Upper lobe of left lung (tissue), 6 donors: ENCODE results near the gene GK. TPM values are rescaled to one million over a fixed set of nuclear protein-coding genes. Genes with fewer than 3 reads are reported as not detected.
"Not testable (repeated sequence)": the region's sequence is repeated elsewhere in the genome, so short reads cannot be mapped to it uniquely, and the experiment has no call there.

Source experiments
- ATAC-seq, 2 donors: fragments of 200-7000 bp; cut with Tn5 transposase; one replicate each; pipeline ENCODE4 v1.9.1; 2022; ENCODE audit warnings: mild to moderate bottlenecking in 2 of 2, moderate library complexity in 2 of 2; ENCODE audit not compliant: low FRiP score in 2 of 2
- DNase-seq, 2 donors: peaks; one replicate each; pipeline ENCODE4 v3.0.0-alpha.2; 2019 to 2020
- H3K27ac ChIP-seq, 4 donors: fragments of 200-600 bp; sonication (generic); one replicate each; pipeline ENCODE4 v1.5.1; 2016 to 2019
- H3K27me3 ChIP-seq, 4 donors: fragments of 200-600 bp; sonication (generic); one replicate each; pipeline ENCODE4 v1.5.1; 2017 to 2019
- H3K36me3 ChIP-seq, 4 donors: fragments of 200-600 bp; sonication (generic); one replicate each; pipeline ENCODE4 v1.5.1; 2016 to 2019
- H3K4me1 ChIP-seq, 4 donors: fragments of 200-600 bp; sonication (generic); one replicate each; pipeline ENCODE4 v1.5.1; 2018 to 2019
- H3K4me3 ChIP-seq, 4 donors: fragments of 200-600 bp; sonication (generic); one replicate each; pipeline ENCODE4 v1.5.1; 2017 to 2019; ENCODE audit warnings: mild to moderate bottlenecking in 2 of 4, moderate library complexity in 1 of 4
- H3K9me3 ChIP-seq, 4 donors: fragments of 200-600 bp; sonication (generic); one replicate each; pipeline ENCODE4 v1.5.1; 2018 to 2019
- CTCF ChIP-seq, 6 experiments: fragments of 450-650 bp in 4 of 6; fragments of 200-600 bp in 2 of 6; sonication (generic) in 2 of 6; IDR thresholded peaks; one replicate each; pipeline ENCODE4 v1.5.1; 2016 to 2019; ENCODE audit warnings: antibody characterized with exemption in 6 of 6
- EP300 ChIP-seq, 4 donors: sonication (generic); formaldehyde crosslinking; IDR thresholded peaks; one replicate each; pipeline ENCODE4 v1.5.1; 2017; ENCODE audit warnings: antibody characterized with exemption in 4 of 4, control low read depth in 2 of 4
- POLR2A ChIP-seq, 4 donors: fragments of 450-650 bp; IDR thresholded peaks; one replicate each; pipeline ENCODE4 v1.5.1; 2016 to 2017; ENCODE audit warnings: antibody characterized with exemption in 4 of 4, mild to moderate bottlenecking in 2 of 4
- POLR2AphosphoS5 ChIP-seq, 2 donors: sonication (generic); formaldehyde crosslinking; IDR thresholded peaks; one replicate each; pipeline ENCODE4 v1.5.1; 2017; ENCODE audit warnings: antibody characterized with exemption in 2 of 2
- WGBS, 2 donors: methylation state at CpG; one replicate each; pipeline ENCODE4 v1.1.5; 2017 to 2018; 5-methylcytosine and 5-hydroxymethylcytosine counted together
- total RNA-seq, 6 donors: library from RNA; depleted of rRNA in 4 of 6; stranded (reverse); fragments of >200 nt in 4 of 6; gene quantifications; one replicate each; pipeline versions ENCODE4 v1.1.0 to v1.2.1, GENCODE V29; 2016 to 2021
- donor health status: DM: no; HTN: no; CAD: no; lungs with moderate emphysema.
- donor health status: DM: no; HTN: yes; CAD: no; lungs with severe emphysema.

GK gene
- total RNA-seq, 6 donors from 2014 or later: 19.6 to 63.9 (median 32.2) TPM

GRCh38 chrX:30626402-30626801, 26.8 kb upstream of the GK start:
- DNase-seq (no peak), ATAC-seq (no peak)
- no peak overlapping the region for H3K27ac ChIP-seq
- no peaks in the 10 kb centered on the region for H3K36me3 ChIP-seq
- H3K4me1 ChIP-seq: peaks cover 0 to 7% (median 0%) of the 10 kb centered on the region in 4 donors
- TF ChIP-seq POLR2AphosphoS5 (IDR thresholded peaks at IDR 0.05) (no peak), CTCF (IDR thresholded peaks at IDR 0.05) (no peak), EP300 (IDR thresholded peaks at IDR 0.05) (no peak), POLR2A (IDR thresholded peaks at IDR 0.05) (no peak)
- H3K4me3 ChIP-seq: no peak overlapping the region
- 48 to 84% methylated on average over 2 of the region's 2 CpGs for WGBS, 2 donors
- H3K27me3 ChIP-seq: no peaks in the 10 kb centered on the region
- peaks cover 0 to 8% (median 0%) of the 10 kb centered on the region in 4 donors for H3K9me3 ChIP-seq

GRCh38 chrX:30627818-30628652, 25.2 kb upstream of the GK start:
- TF ChIP-seq POLR2A (IDR thresholded peaks at IDR 0.05): no peak
- TF ChIP-seq EP300 (IDR thresholded peaks at IDR 0.05): peak in 1 of 4 donors; percentile 65
- peak in 1 of 2 donors; percentile 54 for TF ChIP-seq POLR2AphosphoS5 (IDR thresholded peaks at IDR 0.05)
- ATAC-seq (peak in 1 of 2 donors; percentile 78), DNase-seq (no peak)
- H3K27me3 ChIP-seq: no peaks in the 10 kb centered on the region
- WGBS, 2 donors: 32 to 47% methylated on average over 8 of the region's 8 CpGs
- no peaks in the 10 kb centered on the region for H3K36me3 ChIP-seq
- peak overlapping the region in 1 of 4 donors; percentile 64 for H3K27ac ChIP-seq
- no peaks in the 10 kb centered on the region for H3K9me3 ChIP-seq
- peaks cover 0 to 7% (median 0%) of the 10 kb centered on the region in 4 donors for H3K4me1 ChIP-seq
- no peak overlapping the region for H3K4me3 ChIP-seq

GRCh38 chrX:30634070-30634469, 19.2 kb upstream of the GK start:
- H3K36me3 ChIP-seq, H3K27me3 ChIP-seq, H3K4me1 ChIP-seq, H3K9me3 ChIP-seq, DNase-seq, ATAC-seq, H3K27ac ChIP-seq, H3K4me3 ChIP-seq: not testable (repeated sequence)
- WGBS, 2 donors: 88 to 96% methylated on average over 6 of the region's 6 CpGs

GRCh38 chrX:30635630-30636029, 17.6 kb upstream of the GK start:
- no peaks in the 10 kb centered on the region for H3K4me1 ChIP-seq
- no peaks in the 10 kb centered on the region for H3K27me3 ChIP-seq
- ATAC-seq (no peak), DNase-seq (no peak)
- TF ChIP-seq EP300 (IDR thresholded peaks at IDR 0.05) (no peak), POLR2A (IDR thresholded peaks at IDR 0.05) (no peak), POLR2AphosphoS5 (IDR thresholded peaks at IDR 0.05) (no peak), CTCF (IDR thresholded peaks at IDR 0.05) (peak in 4 of 6 experiments; percentile 10 to 40 (median 17))
- no peak overlapping the region for H3K27ac ChIP-seq
- no peaks in the 10 kb centered on the region for H3K36me3 ChIP-seq
- 51 to 55% methylated on average over 4 of the region's 4 CpGs for WGBS, 2 donors
- peaks cover 0 to 11% (median 0%) of the 10 kb centered on the region in 4 donors for H3K9me3 ChIP-seq
- H3K4me3 ChIP-seq: no peak overlapping the region

GRCh38 chrX:30637874-30638815, 15.1 kb upstream of the GK start:
- peaks cover 0 to 11% (median 0%) of the 10 kb centered on the region in 4 donors for H3K9me3 ChIP-seq
- no peak overlapping the region for H3K4me3 ChIP-seq
- H3K27me3 ChIP-seq: no peaks in the 10 kb centered on the region
- peak in 1 of 2 donors; percentile 8 for TF ChIP-seq POLR2AphosphoS5 (IDR thresholded peaks at IDR 0.05)
- no peak for TF ChIP-seq EP300 (IDR thresholded peaks at IDR 0.05)
- H3K4me1 ChIP-seq: no peaks in the 10 kb centered on the region
- H3K36me3 ChIP-seq: no peaks in the 10 kb centered on the region
- DNase-seq (peak in 1 of 2 donors; percentile 45), ATAC-seq (peak; percentile 40 to 68)
- WGBS, 2 donors: 73 to 84% methylated on average over 7 to 8 of the region's 8 CpGs
- H3K27ac ChIP-seq: peak overlapping the region in 2 of 4 donors; percentile 44 to 51

- ATAC-seq, DNase-seq: not testable (repeated sequence)
- 79 to 94% methylated on average over 3 to 5 of the region's 5 CpGs for WGBS, 2 donors
Observed at GRCh38 chrX:30639702-30640101, 13.5 kb upstream of the GK start.

More at GRCh38 chrX:30639702-30640101, 13.5 kb upstream of the GK start:
- H3K4me1 ChIP-seq, H3K4me3 ChIP-seq, H3K36me3 ChIP-seq, H3K9me3 ChIP-seq, H3K27ac ChIP-seq, H3K27me3 ChIP-seq: not testable (repeated sequence)
